CD4-positive, alpha-beta T cell treated with Interleukin-6 for 4 hours (primary cell): ENCODE measurements around the gene KIRREL1.

ENCODE experiments used
- DNase-seq: peaks from one replicate; pipeline ENCODE4 v3.0.0-alpha.2; 2020; ENCODE audit warnings: mixed read lengths

Gene KIRREL1

DNA sequence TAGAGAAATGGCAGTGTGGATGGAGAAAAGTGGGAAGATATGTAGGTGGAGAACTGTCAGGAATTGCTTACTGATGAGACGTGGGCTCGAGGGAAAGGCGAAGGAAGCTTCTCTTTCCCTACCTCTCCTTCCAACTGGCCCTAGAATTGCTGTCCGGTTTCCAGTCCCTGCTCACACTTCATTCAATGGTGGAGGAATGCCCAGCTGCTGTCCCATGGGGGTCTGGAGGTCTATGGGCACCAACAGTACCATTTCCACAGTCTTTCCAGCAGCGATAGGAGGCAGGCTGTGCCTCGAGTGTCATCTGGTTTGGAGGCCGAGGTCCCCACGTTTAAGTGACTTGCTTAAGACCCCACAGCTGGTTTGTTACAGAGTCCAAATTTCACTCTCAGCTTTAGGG, 155.7 kb downstream of the KIRREL1 start:
- DNase-seq, result no peak
